NCI-H1436 (cell line): ENCODE results near the gene SPOCK1.
A peak's percentile ranks its signal among the peaks of the same experiment; 100 is the strongest.
"Not testable (repeated sequence)": the region's sequence is repeated elsewhere in the genome, so short reads cannot be mapped to it uniquely, and the experiment has no call there.

Experiments
- DNase-seq: peaks from one replicate; lab custom pipeline; 2025; lab: John Stamatoyannopoulos, UW

SPOCK1 gene

GRCh38 chr5:137498736-137499505 lies at the start of gene SPOCK1:
TSS of gene SPOCK1 (minus strand) at chr5:137499326.
- DNase-seq, result peak; percentile 67

- no peak for DNase-seq
These were observed 46.8 kb upstream of the SPOCK1 start for GRCh38 chr5:137545956-137546355.

- DNase-seq, result not testable (repeated sequence)
These were observed 36.3 kb upstream of the SPOCK1 start for GRCh38 chr5:137535449-137535848.

- DNase-seq, result no peak
These were observed 34.8 kb upstream of the SPOCK1 start for GRCh38 chr5:137533963-137534362.

- DNase-seq, result no peak
These were observed 32.1 kb upstream of the SPOCK1 start for GRCh38 chr5:137531266-137531665.

GRCh38 chr5:137521246-137521645 lies 22.1 kb upstream of the SPOCK1 start:
- no peak for DNase-seq

- DNase-seq, result no peak
These were observed 17.8 kb upstream of the SPOCK1 start for GRCh38 chr5:137516961-137517360.

GRCh38 chr5:137516251-137516797 lies 17.2 kb upstream of the SPOCK1 start:
- no peak for DNase-seq

GRCh38 chr5:137515238-137515637 lies 16.1 kb upstream of the SPOCK1 start:
- DNase-seq, result no peak

GRCh38 chr5:137510671-137511070 lies 11.5 kb upstream of the SPOCK1 start:
- DNase-seq, result no peak

GRCh38 chr5:137507150-137507549 lies 8.0 kb upstream of the SPOCK1 start:
- DNase-seq, result no peak

- DNase-seq, result no peak
These were observed 7.2 kb upstream of the SPOCK1 start for GRCh38 chr5:137506296-137506695.

- DNase-seq, result no peak
These were observed 5.8 kb upstream of the SPOCK1 start for GRCh38 chr5:137504916-137505315.

- no peak for DNase-seq
These were observed 4.3 kb upstream of the SPOCK1 start for GRCh38 chr5:137503456-137503855.

- no peak for DNase-seq
These were observed 3.5 kb upstream of the SPOCK1 start for GRCh38 chr5:137502632-137503031.

- no peak for DNase-seq
These were observed 2.8 kb upstream of the SPOCK1 start for GRCh38 chr5:137501846-137502406.

GRCh38 chr5:137501226-137501625 lies 2.1 kb upstream of the SPOCK1 start:
- DNase-seq, result no peak

GRCh38 chr5:137500615-137501225 lies 1.6 kb upstream of the SPOCK1 start:
- DNase-seq, result no peak

GRCh38 chr5:137499506-137499847 lies 351 bp upstream of the SPOCK1 start:
- not testable (repeated sequence) for DNase-seq

GRCh38 chr5:137498301-137498735 lies 808 bp downstream of the SPOCK1 start:
- DNase-seq, result no peak

GRCh38 chr5:137497396-137498290 lies 1.5 kb downstream of the SPOCK1 start:
- DNase-seq, result no peak

GRCh38 chr5:137496919-137497318 lies 2.2 kb downstream of the SPOCK1 start:
- no peak for DNase-seq
